ENCODE measurements around the gene TMCC1. TPM values are rescaled to one million over a fixed set of nuclear protein-coding genes. Genes with fewer than 3 reads are reported as not detected.
"Not testable (repeated sequence)": the region's sequence is repeated elsewhere in the genome, so short reads cannot be mapped to it uniquely, and the experiment has no call there.

The TMCC1 gene
- total RNA-seq, 1 donor from 2014 or later = 33.9 TPM

GRCh38 chr3:129656659-129657247, 236.8 kb downstream of the TMCC1 start:
- DNase-seq (ENCODE audit: low spot score) (peak; percentile 58), ATAC-seq (peak; percentile 86)

GRCh38 chr3:129655291-129655700, 238.2 kb downstream of the TMCC1 start:
- DNase-seq (ENCODE audit: low spot score) = no peak

GRCh38 chr3:129654131-129654530, 239.4 kb downstream of the TMCC1 start:
- no peak for DNase-seq (ENCODE audit: low spot score)

More at GRCh38 chr3:129655291-129655700, 238.2 kb downstream of the TMCC1 start:
- no peak for ATAC-seq

GRCh38 chr3:129653019-129653418, 240.5 kb downstream of the TMCC1 start:
- ATAC-seq (no peak), DNase-seq (ENCODE audit: low spot score) (no peak)

More at GRCh38 chr3:129654131-129654530, 239.4 kb downstream of the TMCC1 start:
- no peak for ATAC-seq

- no peak for DNase-seq (ENCODE audit: low spot score)
- peak; percentile 22 for ATAC-seq
Observed at GRCh38 chr3:129651435-129652202, 241.9 kb downstream of the TMCC1 start.

GRCh38 chr3:129650256-129650872, 243.1 kb downstream of the TMCC1 start:
- ATAC-seq = peak; percentile 81
- DNase-seq (ENCODE audit: low spot score) = peak; percentile 54

GRCh38 chr3:129648391-129648790, 245.1 kb downstream of the TMCC1 start:
- no peak for ATAC-seq
- DNase-seq (ENCODE audit: low spot score) = no peak

- ATAC-seq (no peak), DNase-seq (ENCODE audit: low spot score) (no peak)
Observed at GRCh38 chr3:129645286-129645685, 248.2 kb downstream of the TMCC1 start.

GRCh38 chr3:129644836-129645235, 248.7 kb downstream of the TMCC1 start:
- ATAC-seq (no peak), DNase-seq (ENCODE audit: low spot score) (no peak)

GRCh38 chr3:129641567-129642260, 251.8 kb downstream of the TMCC1 start:
- not testable (repeated sequence) for ATAC-seq; DNase-seq (ENCODE audit: low spot score)

GRCh38 chr3:129640985-129641384, 252.5 kb downstream of the TMCC1 start:
- ATAC-seq; DNase-seq (ENCODE audit: low spot score): not testable (repeated sequence)

- DNase-seq (ENCODE audit: low spot score) = no peak
- ATAC-seq = no peak
Observed at GRCh38 chr3:129638481-129638880, 255.0 kb downstream of the TMCC1 start.

- ATAC-seq (no peak), DNase-seq (ENCODE audit: low spot score) (no peak)
Observed at GRCh38 chr3:129636082-129636481, 257.4 kb downstream of the TMCC1 start.

- ATAC-seq = no peak
Observed at GRCh38 chr3:129635656-129636055, 257.9 kb downstream of the TMCC1 start.

GRCh38 chr3:129633751-129634481, 259.6 kb downstream of the TMCC1 start:
- no peak for DNase-seq (ENCODE audit: low spot score)
- no peak for ATAC-seq

More at GRCh38 chr3:129635656-129636055, 257.9 kb downstream of the TMCC1 start:
- no peak for DNase-seq (ENCODE audit: low spot score)

- ATAC-seq = no peak
- DNase-seq (ENCODE audit: low spot score) = no peak
Observed at GRCh38 chr3:129632977-129633376, 260.5 kb downstream of the TMCC1 start.

GRCh38 chr3:129632556-129632955, 261.0 kb downstream of the TMCC1 start:
- DNase-seq (ENCODE audit: low spot score) (no peak), ATAC-seq (no peak)

- DNase-seq (ENCODE audit: low spot score) = no peak
Observed at GRCh38 chr3:129632056-129632455, 261.5 kb downstream of the TMCC1 start.

GRCh38 chr3:129629011-129629410, 264.5 kb downstream of the TMCC1 start:
- no peak for ATAC-seq
- DNase-seq (ENCODE audit: low spot score) = no peak

More at GRCh38 chr3:129632056-129632455, 261.5 kb downstream of the TMCC1 start:
- no peak for ATAC-seq

- ATAC-seq = peak; percentile 0
Observed at GRCh38 chr3:129628169-129628522, 265.4 kb downstream of the TMCC1 start.

More at GRCh38 chr3:129628169-129628522, 265.4 kb downstream of the TMCC1 start:
- DNase-seq (ENCODE audit: low spot score) = no peak
